Trophoblast cell (in vitro differentiated cells and primary cell): Measurements from ENCODE around the gene KANK2.
"Not testable (repeated sequence)": the region's sequence is repeated elsewhere in the genome, so short reads cannot be mapped to it uniquely, and the experiment has no call there.

Source experiments
- DNase-seq, 2 donors: peaks; one replicate each; pipeline ENCODE4 v3.0.0-alpha.2; 2016
- H2AFZ ChIP-seq: 2 replicates; pipeline ENCODE4 v1.6.1; 2013; ENCODE audit warnings: low read length, moderate library complexity, mild to moderate bottlenecking; ENCODE audit not compliant: insufficient read depth, poor library complexity
- H2AK5ac ChIP-seq: 2 replicates; pipeline ENCODE4 v1.6.1; 2013; ENCODE audit warnings: mild to moderate bottlenecking, low read length
- H2BK120ac ChIP-seq: 2 replicates; pipeline ENCODE4 v1.6.1; 2013; ENCODE audit warnings: low read length, mild to moderate bottlenecking, moderate library complexity; ENCODE audit not compliant: insufficient read depth, poor library complexity
- H2BK12ac ChIP-seq: 2 replicates; pipeline ENCODE4 v1.6.1; 2013; ENCODE audit warnings: mild to moderate bottlenecking, low read length, moderate library complexity
- H2BK5ac ChIP-seq: 2 replicates; pipeline ENCODE4 v1.6.1; 2013; ENCODE audit warnings: low read length, low read depth, moderate library complexity, mild to moderate bottlenecking; ENCODE audit not compliant: poor library complexity
- H3K14ac ChIP-seq: 2 replicates; pipeline ENCODE4 v1.6.1; 2013; ENCODE audit warnings: mild to moderate bottlenecking, low read length
- H3K18ac ChIP-seq: 2 replicates; pipeline ENCODE4 v1.6.1; 2013; ENCODE audit warnings: mild to moderate bottlenecking, low read length
- H3K23ac ChIP-seq: 2 replicates; pipeline ENCODE4 v1.6.1; 2013; ENCODE audit warnings: low read length
- H3K27ac ChIP-seq: 2 replicates; pipeline ENCODE4 v1.5.1; 2013; ENCODE audit warnings: low read depth, mild to moderate bottlenecking, inconsistent platforms, low read length, moderate library complexity
- H3K27me3 ChIP-seq: 2 replicates; pipeline ENCODE4 v1.6.1; 2013; ENCODE audit warnings: inconsistent platforms, mild to moderate bottlenecking, low read length, moderate library complexity; ENCODE audit not compliant: insufficient read depth
- H3K36me3 ChIP-seq, 2 experiments: 1 replicate in 1 of 2; 2 replicates in 1 of 2; pipeline ENCODE4 v1.6.1; 2013; ENCODE audit warnings: low read length in 2 of 2, mild to moderate bottlenecking in 2 of 2, moderate library complexity in 1 of 2; ENCODE audit not compliant: insufficient read depth in 2 of 2, control insufficient read depth in 1 of 2
- H3K4ac ChIP-seq: 2 replicates; pipeline ENCODE4 v1.6.1; 2013; ENCODE audit warnings: low read depth, mild to moderate bottlenecking, low read length, moderate library complexity
- H3K4me1 ChIP-seq, 2 experiments: 1 replicate in 1 of 2; 2 replicates in 1 of 2; pipeline ENCODE4 v1.6.1; 2013; ENCODE audit warnings: low read length in 2 of 2, mild to moderate bottlenecking in 2 of 2, moderate library complexity in 1 of 2; ENCODE audit not compliant: insufficient read depth in 2 of 2, control insufficient read depth in 1 of 2
- H3K4me2 ChIP-seq: 2 replicates; pipeline ENCODE4 v1.6.1; 2013; ENCODE audit warnings: inconsistent platforms, mild to moderate bottlenecking, low read length, moderate library complexity
- H3K4me3 ChIP-seq: 2 replicates; pipeline ENCODE4 v1.5.1; 2013; ENCODE audit warnings: mild to moderate bottlenecking, low read depth, low read length, inconsistent platforms
- H3K79me1 ChIP-seq: one replicate; pipeline ENCODE4 v1.6.1; 2013; ENCODE audit warnings: low read length
- H3K79me2 ChIP-seq: 2 replicates; pipeline ENCODE4 v1.6.1; 2013; ENCODE audit warnings: low read length, mild to moderate bottlenecking; ENCODE audit not compliant: control insufficient read depth, insufficient read depth, poor library complexity
- H3K9ac ChIP-seq: 2 replicates; pipeline ENCODE4 v1.6.1; 2013; ENCODE audit warnings: mild to moderate bottlenecking, low read length
- H3K9me3 ChIP-seq: 2 replicates; pipeline ENCODE4 v1.6.1; 2013; ENCODE audit warnings: low read depth, mild to moderate bottlenecking, control low read depth, inconsistent platforms, low read length; ENCODE audit not compliant: insufficient read depth
- H4K12ac ChIP-seq: 2 replicates; pipeline ENCODE4 v1.6.1; 2013; ENCODE audit warnings: low read depth, mild to moderate bottlenecking, low read length, moderate library complexity
- H4K8ac ChIP-seq: 2 replicates; pipeline ENCODE4 v1.6.1; 2013; ENCODE audit warnings: low read depth, mild to moderate bottlenecking, low read length, moderate library complexity
- H4K91ac ChIP-seq: one replicate; pipeline ENCODE4 v1.6.1; 2013; ENCODE audit warnings: low read depth, mild to moderate bottlenecking, low read length, moderate library complexity
- WGBS: extraction: QIAGEN DNeasy Blood & Tissue Kit; methylation state at CpG from one replicate; pipeline ENCODE4 v1.1.7; 2013; ENCODE audit warnings: missing lambda C conversion rate; ENCODE audit not compliant: insufficient read length, insufficient coverage; ENCODE audit errors: extremely low coverage; 5-methylcytosine and 5-hydroxymethylcytosine counted together

KANK2 gene

DNA sequence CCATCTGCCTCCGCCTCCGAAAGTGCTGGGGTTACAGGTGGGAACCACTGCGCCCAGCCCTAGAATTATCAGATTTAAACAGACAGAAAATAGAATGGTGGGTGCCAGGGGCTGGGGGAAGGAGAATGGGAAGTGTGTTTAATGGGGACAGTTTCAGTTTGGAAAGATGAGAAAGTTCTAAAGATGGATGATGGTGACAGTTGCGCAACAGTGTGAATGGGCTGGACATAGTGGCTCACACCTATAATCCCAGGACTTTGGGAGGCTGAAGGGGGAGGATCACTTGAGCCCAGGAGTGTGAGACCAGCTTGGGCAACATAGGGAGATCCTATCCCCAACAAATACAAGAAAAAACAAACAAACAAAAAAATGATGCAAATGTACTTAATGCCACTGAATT lies 15.9 kb downstream of the KANK2 start:
- WGBS, result no CpG with 5 or more reads among the region's 4 CpGs
- H4K8ac ChIP-seq, result no peak overlapping the region
- no peak overlapping the region for H2AFZ ChIP-seq
- H2AK5ac ChIP-seq, result no peak overlapping the region
- no peak overlapping the region for H3K4me2 ChIP-seq
- H3K9me3 ChIP-seq, result peaks cover 2% of the 10 kb centered on the region
- H2BK120ac ChIP-seq, result no peak overlapping the region
- H3K9ac ChIP-seq, result no peak overlapping the region
- no peak overlapping the region for H3K23ac ChIP-seq
- no peak overlapping the region for H3K27ac ChIP-seq
- no peaks in the 10 kb centered on the region for H3K79me1 ChIP-seq
- no peaks in the 10 kb centered on the region for H3K27me3 ChIP-seq
- no peak overlapping the region for H4K91ac ChIP-seq
- DNase-seq, result no peak
- H3K18ac ChIP-seq, result no peak overlapping the region
- no peak overlapping the region for H3K4me3 ChIP-seq
- peaks cover 21 to 24% of the 10 kb centered on the region in 2 experiments for H3K36me3 ChIP-seq
- H3K4me1 ChIP-seq, result peaks cover 0 to 6% of the 10 kb centered on the region in 2 experiments
- no peak overlapping the region for H2BK12ac ChIP-seq
- H4K12ac ChIP-seq, result no peak overlapping the region
- H3K14ac ChIP-seq, result no peak overlapping the region
- H3K79me2 ChIP-seq, result no peaks in the 10 kb centered on the region
- H2BK5ac ChIP-seq, result no peak overlapping the region
- no peak overlapping the region for H3K4ac ChIP-seq

DNA sequence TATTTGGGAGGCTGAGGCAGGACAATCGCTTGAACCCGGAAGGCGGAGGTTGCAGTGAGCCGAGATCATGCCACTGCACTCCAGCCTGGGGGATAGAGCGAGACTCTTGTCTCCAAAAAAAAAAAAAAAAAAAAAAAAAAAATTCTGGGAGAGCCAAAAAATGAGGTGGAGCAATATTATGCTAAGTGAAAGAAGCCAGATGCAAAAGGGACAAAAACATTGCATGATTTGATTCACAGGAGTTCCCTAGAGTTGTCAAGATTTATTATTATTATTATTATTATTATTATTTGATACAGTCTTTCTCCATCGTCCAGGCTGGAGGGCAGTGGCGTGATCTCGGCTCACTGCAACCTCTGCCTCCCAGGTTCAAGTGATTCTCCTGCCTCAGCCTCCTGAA lies 16.4 kb downstream of the KANK2 start:
- no CpG with 5 or more reads among the region's 8 CpGs for WGBS
- not testable (repeated sequence) for H2BK5ac ChIP-seq, H2AK5ac ChIP-seq, H3K27me3 ChIP-seq, H2AFZ ChIP-seq, H3K79me2 ChIP-seq, H3K18ac ChIP-seq, H3K23ac ChIP-seq, H3K27ac ChIP-seq, H3K9me3 ChIP-seq, H4K91ac ChIP-seq, H2BK12ac ChIP-seq, H3K4me2 ChIP-seq, H3K79me1 ChIP-seq, H3K4ac ChIP-seq, H3K14ac ChIP-seq, H2BK120ac ChIP-seq, H3K4me1 ChIP-seq, H4K8ac ChIP-seq, DNase-seq, H3K9ac ChIP-seq, H3K4me3 ChIP-seq, H4K12ac ChIP-seq
- peaks cover 22 to 28% of the 10 kb centered on the region in 2 experiments for H3K36me3 ChIP-seq

DNA sequence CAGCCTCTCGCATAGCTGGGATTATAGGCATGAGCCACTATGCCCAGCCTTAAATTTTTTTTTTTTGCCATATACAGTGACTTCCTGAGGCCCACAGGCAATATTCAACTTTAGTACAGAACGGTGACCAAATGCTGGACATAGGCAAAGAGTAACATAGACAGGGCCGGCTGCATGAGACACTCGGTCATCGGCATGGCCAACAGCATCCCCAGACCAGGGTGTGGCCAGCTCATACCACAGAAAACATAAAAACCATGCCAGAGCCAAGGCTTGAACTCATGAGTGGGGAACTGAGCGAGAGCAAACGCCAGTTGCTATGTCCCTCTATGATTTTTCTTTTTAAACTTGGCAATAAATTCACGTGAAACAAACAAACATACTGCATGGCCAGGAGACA lies 17.0 kb downstream of the KANK2 start:
- no peak overlapping the region for H3K4ac ChIP-seq
- no peak overlapping the region for H3K23ac ChIP-seq
- H3K27ac ChIP-seq, result no peak overlapping the region
- no peak overlapping the region for H2BK120ac ChIP-seq
- H2AK5ac ChIP-seq, result no peak overlapping the region
- no peak overlapping the region for H2BK5ac ChIP-seq
- H2BK12ac ChIP-seq, result no peak overlapping the region
- no peak overlapping the region for H4K8ac ChIP-seq
- peaks cover 2% of the 10 kb centered on the region for H3K9me3 ChIP-seq
- no peak overlapping the region for H4K12ac ChIP-seq
- H2AFZ ChIP-seq, result no peak overlapping the region
- no peaks in the 10 kb centered on the region for H3K27me3 ChIP-seq
- H3K18ac ChIP-seq, result no peak overlapping the region
- H3K4me2 ChIP-seq, result no peak overlapping the region
- DNase-seq, result no peak
- no peak overlapping the region for H4K91ac ChIP-seq
- no peaks in the 10 kb centered on the region for H3K79me1 ChIP-seq
- no CpG with 5 or more reads among the region's 8 CpGs for WGBS
- peaks cover 0 to 6% of the 10 kb centered on the region in 2 experiments for H3K4me1 ChIP-seq
- H3K9ac ChIP-seq, result no peak overlapping the region
- H3K79me2 ChIP-seq, result no peaks in the 10 kb centered on the region
- peaks cover 22 to 29% of the 10 kb centered on the region in 2 experiments for H3K36me3 ChIP-seq
- H3K4me3 ChIP-seq, result no peak overlapping the region
- H3K14ac ChIP-seq, result no peak overlapping the region

DNA sequence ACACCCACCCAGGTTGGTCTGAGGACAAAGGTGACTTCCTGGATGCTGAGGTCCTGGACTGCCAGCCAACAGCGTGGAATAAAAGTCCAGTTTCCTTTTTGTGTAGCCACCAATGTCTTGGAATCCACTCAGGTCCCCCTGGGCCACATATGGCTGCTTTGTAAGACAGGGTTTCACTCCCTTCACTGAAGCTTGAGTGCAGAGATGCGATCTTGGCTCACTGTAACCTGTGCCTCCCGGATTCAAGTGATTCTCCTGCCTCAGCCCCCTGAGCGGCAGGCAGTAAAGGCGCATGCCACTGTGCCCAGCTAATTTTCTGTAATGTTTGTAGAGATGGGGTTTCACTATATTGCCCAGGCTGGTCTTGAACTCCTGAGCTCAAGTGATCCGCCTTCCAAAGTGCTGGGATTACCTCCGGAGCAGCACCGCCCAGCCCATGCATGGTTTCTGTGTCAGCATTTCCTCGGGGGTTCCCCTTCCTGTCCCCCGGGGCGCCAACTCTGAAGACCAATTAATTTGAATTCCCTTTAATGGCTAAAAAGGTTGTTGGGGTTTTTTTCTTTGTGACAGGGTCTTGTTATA lies 17.5 kb downstream of the KANK2 start:
- H3K23ac ChIP-seq, result no peak overlapping the region
- H3K4me2 ChIP-seq, result no peak overlapping the region
- H2BK5ac ChIP-seq, result no peak overlapping the region
- no peak overlapping the region for H3K9ac ChIP-seq
- H2BK12ac ChIP-seq, result no peak overlapping the region
- H2BK120ac ChIP-seq, result no peak overlapping the region
- no peak overlapping the region for H4K91ac ChIP-seq
- H3K14ac ChIP-seq, result no peak overlapping the region
- no peak overlapping the region for H3K4ac ChIP-seq
- no peak overlapping the region for H2AFZ ChIP-seq
- H2AK5ac ChIP-seq, result no peak overlapping the region
- H3K4me3 ChIP-seq, result no peak overlapping the region
- H3K27ac ChIP-seq, result no peak overlapping the region
- H3K9me3 ChIP-seq, result peaks cover 2% of the 10 kb centered on the region
- H3K79me2 ChIP-seq, result no peaks in the 10 kb centered on the region
- no peak overlapping the region for H3K18ac ChIP-seq
- WGBS, result no CpG with 5 or more reads among the region's 11 CpGs
- H3K79me1 ChIP-seq, result no peaks in the 10 kb centered on the region
- H4K8ac ChIP-seq, result peak overlapping the region; percentile 23
- peaks cover 0 to 6% of the 10 kb centered on the region in 2 experiments for H3K4me1 ChIP-seq
- no peak overlapping the region for H4K12ac ChIP-seq
- DNase-seq, result no peak
- peaks cover 18 to 27% of the 10 kb centered on the region in 2 experiments for H3K36me3 ChIP-seq
- no peaks in the 10 kb centered on the region for H3K27me3 ChIP-seq
